T-helper 22 cell (primary cell): ENCODE results near the gene SPNS2.

Experiments used
- DNase-seq: peaks from one replicate; pipeline ENCODE4 v3.0.0-alpha.2; 2020; ENCODE audit warnings: low read depth

SPNS2 gene, protein sequence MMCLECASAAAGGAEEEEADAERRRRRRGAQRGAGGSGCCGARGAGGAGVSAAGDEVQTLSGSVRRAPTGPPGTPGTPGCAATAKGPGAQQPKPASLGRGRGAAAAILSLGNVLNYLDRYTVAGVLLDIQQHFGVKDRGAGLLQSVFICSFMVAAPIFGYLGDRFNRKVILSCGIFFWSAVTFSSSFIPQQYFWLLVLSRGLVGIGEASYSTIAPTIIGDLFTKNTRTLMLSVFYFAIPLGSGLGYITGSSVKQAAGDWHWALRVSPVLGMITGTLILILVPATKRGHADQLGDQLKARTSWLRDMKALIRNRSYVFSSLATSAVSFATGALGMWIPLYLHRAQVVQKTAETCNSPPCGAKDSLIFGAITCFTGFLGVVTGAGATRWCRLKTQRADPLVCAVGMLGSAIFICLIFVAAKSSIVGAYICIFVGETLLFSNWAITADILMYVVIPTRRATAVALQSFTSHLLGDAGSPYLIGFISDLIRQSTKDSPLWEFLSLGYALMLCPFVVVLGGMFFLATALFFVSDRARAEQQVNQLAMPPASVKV

DNA sequence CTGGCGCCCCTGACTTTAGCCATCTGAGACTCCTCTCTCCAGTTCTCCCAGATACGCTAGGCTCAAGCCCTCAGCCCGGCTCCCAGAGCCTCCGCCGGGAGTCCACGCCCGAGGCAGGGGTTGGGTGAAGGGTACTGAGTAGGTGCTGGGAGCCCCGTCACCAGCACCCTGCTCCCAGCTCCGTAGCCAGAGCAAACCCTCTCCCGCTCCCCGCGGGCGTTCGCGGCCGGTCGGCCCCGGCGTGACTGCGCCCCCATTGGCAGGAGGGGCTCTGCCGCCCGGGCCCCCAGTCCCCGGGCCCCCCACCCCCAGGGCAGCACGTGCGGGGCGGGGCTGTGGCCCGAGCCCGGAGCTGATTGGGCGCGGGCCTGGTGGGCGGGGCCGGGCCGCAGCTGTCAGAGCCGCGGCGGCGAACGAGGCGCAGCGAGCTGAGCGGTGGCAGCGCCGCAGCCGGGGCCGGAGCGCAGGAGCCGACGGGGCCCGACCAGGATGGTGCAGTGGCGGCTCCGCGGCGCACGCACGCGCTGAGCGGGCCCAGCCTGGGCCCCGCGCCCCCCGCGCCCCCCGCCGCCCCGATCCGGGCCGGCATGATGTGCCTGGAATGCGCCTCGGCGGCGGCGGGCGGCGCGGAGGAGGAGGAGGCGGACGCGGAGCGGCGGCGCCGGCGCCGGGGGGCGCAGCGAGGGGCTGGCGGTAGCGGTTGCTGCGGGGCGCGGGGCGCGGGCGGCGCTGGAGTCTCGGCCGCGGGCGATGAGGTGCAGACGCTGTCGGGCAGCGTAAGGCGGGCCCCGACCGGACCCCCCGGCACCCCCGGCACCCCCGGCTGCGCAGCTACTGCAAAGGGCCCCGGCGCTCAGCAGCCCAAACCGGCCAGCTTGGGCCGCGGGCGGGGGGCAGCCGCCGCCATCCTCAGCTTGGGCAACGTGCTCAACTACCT, at the start of gene SPNS2:
SPNS2 (plus strand) TSS at position 421 of the 937 bp plus-strand sequence; CDS start at position 588, 167 bp downstream.
- DNase-seq = peak; percentile 34

- no peak for DNase-seq
These were observed 48.9 kb upstream of the SPNS2 start for GRCh38 chr17:4449736-4450135.

GRCh38 chr17:4450710-4451316, 47.9 kb upstream of the SPNS2 start:
- DNase-seq = no peak

GRCh38 chr17:4453812-4454591, 44.7 kb upstream of the SPNS2 start:
- DNase-seq = no peak

DNA sequence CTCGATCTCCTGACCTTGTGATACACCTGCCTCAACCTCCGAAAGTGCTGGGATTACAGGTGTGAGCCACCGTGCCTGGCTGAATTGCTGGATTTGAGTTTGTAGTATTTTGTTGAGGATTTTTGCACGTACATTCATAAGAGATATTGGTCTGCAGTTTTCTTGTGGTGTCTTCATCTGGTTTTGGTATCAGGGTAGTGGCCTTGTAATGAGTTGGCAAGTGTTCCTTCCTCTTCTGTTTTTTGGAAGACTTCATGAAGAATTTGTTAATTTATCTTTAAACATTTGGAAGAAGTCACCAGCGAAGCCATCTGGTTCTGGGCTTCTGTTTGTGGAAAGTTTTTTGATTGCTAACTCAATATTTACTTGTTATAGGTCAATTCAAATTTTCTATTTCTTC, 38.0 kb upstream of the SPNS2 start:
- DNase-seq = no peak

DNA sequence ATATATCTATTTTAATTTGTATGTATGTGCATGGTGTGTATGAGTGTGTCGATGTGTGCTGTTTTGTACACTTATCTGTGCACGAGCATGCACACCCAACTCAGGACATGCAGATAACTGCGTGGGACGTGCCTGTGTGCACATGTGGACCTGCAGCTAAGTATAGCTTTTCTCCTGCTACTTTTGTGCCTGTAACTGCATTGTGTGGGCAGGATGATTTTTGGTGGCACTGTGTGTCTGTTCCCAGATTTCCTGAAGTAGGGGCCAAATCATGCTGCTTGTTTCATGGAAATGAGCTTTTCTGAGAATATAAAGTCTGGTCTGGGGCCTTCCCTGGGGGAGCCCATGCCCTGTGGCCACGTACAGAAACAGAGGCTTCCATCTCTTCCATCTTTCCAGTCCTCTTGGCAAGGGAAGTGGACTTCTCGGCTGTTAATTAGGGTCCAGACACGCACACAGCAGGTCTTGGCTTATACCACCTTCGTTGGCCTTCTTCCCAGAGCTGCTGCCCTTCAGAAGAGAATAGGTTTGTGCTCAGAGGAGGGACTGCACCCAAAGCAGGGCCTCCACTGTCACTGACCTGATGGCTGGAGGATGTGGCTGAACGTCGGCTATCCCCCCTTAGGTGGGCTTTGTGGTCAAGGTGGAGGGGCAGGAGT, 34.7 kb upstream of the SPNS2 start:
- no peak for DNase-seq

- no peak for DNase-seq
These were observed 32.9 kb upstream of the SPNS2 start for GRCh38 chr17:4465786-4466185.

- DNase-seq = no peak
These were observed 31.4 kb upstream of the SPNS2 start for GRCh38 chr17:4467287-4467686.

DNA sequence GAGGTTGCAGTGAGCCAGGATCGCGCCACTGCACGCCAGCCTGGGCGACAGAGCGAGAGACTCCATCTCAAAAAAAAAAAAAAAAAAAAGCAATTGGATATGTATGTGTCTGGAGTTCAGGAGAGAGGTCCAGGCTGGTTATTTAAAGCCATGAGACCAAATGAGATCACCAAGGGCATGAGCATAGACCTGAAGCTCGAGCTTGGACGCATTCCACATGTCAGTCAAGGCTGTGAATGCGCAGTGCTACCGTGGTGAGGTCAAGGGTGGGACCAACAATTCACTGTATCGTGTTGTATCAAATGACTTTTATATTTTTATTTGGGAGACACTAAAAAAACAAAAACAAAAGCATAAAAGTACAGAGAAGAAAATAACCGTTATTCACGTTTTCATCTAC, 29.1 kb upstream of the SPNS2 start:
- DNase-seq = no peak

GRCh38 chr17:4472286-4472685, 26.4 kb upstream of the SPNS2 start:
- DNase-seq = no peak

DNA sequence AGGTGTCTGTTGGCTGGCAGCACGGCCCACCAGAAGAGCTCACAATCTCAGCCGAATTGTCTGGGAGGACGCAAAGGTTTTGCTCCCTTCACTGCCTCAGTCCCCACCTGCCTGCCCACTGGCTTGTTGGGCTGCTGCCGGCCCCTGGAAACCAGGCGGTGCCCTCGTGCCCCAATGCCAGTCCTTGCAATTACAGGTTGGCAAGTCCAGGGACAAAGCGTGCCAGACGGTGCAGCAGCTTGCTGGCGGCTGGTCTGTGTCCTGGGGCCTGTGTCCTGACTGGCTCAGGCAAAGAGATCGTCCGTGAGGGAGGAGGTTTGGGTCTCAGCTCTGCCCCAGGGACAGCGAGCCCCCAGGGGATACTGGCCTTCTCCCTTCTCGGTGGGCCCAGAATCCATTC, 24.6 kb upstream of the SPNS2 start:
- DNase-seq = no peak

DNA sequence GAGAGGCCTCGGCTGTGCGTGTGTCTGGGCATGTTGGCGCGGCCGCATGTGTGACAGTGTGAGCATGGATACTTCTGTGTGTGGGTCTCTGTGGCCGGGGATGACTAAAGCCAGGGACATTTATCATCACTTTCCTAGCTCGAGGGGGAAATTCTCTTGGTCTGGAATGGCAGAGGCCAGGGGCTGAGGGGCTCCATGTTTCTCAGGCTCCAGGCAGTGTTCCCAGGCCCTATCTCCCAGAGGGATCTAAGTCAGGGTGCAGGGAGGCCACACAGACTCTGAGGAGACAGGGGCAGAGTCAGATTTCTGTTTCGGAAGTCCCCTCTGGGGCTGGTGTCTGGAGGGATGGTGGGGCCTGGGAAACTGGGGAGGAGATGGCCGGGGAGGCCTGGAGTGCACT, 23.7 kb upstream of the SPNS2 start:
- no peak for DNase-seq

- DNase-seq = no peak
These were observed 23.2 kb upstream of the SPNS2 start for GRCh38 chr17:4475463-4475862.

- DNase-seq = no peak
These were observed 22.7 kb upstream of the SPNS2 start for GRCh38 chr17:4476017-4476416.

DNA sequence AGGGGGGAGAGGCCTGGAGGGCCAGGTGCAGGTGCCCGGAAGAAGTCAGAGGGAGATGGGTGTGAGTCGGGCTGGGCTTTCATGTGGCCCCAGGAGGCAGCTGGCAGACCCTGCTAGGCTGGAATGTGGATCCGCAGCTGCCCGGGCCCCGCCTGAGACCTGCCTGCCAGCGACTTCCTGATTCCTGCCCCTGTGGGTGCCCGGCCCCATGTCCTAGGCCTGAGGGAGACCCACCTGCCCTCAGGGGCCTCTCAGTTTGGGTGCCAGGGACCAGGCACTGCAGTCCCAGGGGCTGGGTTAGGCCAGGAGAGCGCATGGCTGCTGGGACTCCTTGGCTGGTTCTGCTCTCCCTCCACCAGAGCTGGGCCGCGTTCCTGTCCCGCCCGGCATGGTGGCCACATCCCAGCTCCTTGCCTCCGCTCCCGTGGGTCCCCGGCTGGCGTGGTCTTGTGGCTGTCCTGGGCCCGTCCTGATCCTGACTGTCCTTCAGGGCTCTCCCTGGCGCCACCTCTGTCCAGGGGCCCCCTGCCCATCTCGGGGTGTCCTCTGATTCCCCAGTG, 22.1 kb upstream of the SPNS2 start:
- no peak for DNase-seq

GRCh38 chr17:4477255-4477791, 21.4 kb upstream of the SPNS2 start:
- DNase-seq = no peak

DNA sequence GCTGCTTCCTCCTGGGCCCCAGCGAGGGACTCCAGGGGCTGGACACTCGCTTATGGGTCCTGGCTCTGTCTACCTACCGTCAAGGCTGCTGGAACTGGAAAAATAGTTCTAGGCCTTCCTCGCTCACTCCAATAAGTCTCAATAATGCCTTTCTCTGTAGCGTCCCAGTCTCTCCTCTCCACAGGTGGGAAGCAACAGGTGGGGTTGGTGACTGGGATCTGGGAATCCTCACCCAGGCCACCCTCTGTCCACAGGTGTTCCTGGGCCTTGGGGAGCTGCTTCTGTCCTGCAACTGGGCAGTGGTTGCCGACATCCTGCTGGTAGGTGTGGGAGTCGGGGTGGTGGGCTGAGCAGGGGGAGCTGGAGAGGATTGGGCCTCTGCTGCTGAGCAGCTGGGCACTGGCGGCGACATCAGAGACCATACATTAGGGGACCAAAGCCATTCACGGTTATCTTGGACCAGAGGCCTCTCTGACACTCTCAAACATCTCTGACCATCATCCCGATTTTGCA, 20.3 kb upstream of the SPNS2 start:
- DNase-seq = no peak

- DNase-seq = no peak
These were observed 19.2 kb upstream of the SPNS2 start for GRCh38 chr17:4479340-4479981.

GRCh38 chr17:4479982-4480751, 18.5 kb upstream of the SPNS2 start:
- DNase-seq = no peak
